Melanocyte of skin (primary cell): ENCODE measurements around the gene ACTR2. TPM values are rescaled to one million over a fixed set of nuclear protein-coding genes. Genes with fewer than 3 reads are reported as not detected.

ENCODE experiments used
- total RNA-seq, 2 donors: library from RNA; depleted of rRNA; stranded (reverse); fragments of >200 nt; gene quantifications; 2 replicates each; pipeline ENCODE4 v1.2.3, GENCODE V29; 2012

Gene ACTR2
- 10 to 100 TPM; 55.7 to 84.6 TPM for total RNA-seq

GRCh38 chr2:65227456-65228262 lies at the start of gene ACTR2:
ACTR2 (plus strand) TSS chr2:65227831; CDS start chr2:65227910, 79 bp downstream.

Other genes with a start within 250 kb of the ACTR2 start
- 100 to 1,000 TPM; 343 to 373 TPM for gene SLC1A4, start 238.4 kb upstream of the ACTR2 start, total RNA-seq
- gene CEP68, start 171.4 kb upstream of the ACTR2 start, total RNA-seq: 1 to 10 TPM; 7.9 to 9.7 TPM
- gene RAB1A, start 97.7 kb upstream of the ACTR2 start, total RNA-seq: 10 to 100 TPM; 56.8 to 86.9 TPM
- gene SPRED2, start 204.8 kb downstream of the ACTR2 start, total RNA-seq: 1 to 10 TPM; 7.2 to 10.0 TPM